SJSA1 (cell line): Measurements from ENCODE around the gene ARF5. TPM values are rescaled to one million over a fixed set of nuclear protein-coding genes. Genes with fewer than 3 reads are reported as not detected.

Source experiments
- DNase-seq, 2 experiments: peaks; one replicate each; pipeline ENCODE4 v3.0.0-alpha.2; 2015 to 2020; ENCODE audit warnings: low spot score in 2 of 2, low read depth in 1 of 2
- H3K27ac ChIP-seq: fragments of 250-450 bp; sonication (Bioruptor Pico); 2 replicates; pipeline ENCODE4 v1.5.1; 2020; ENCODE audit warnings: mild to moderate bottlenecking, moderate library complexity
- H3K27me3 ChIP-seq: fragments of 250-450 bp; sonication (Bioruptor Pico); replicated peaks from 2 replicates; pipeline ENCODE4 v1.5.1; 2020; ENCODE audit warnings: mild to moderate bottlenecking, moderate library complexity
- H3K36me3 ChIP-seq: fragments of 250-450 bp; sonication (Bioruptor Pico); 2 replicates; pipeline ENCODE4 v1.5.1; 2020; ENCODE audit warnings: mild to moderate bottlenecking
- H3K4me1 ChIP-seq: fragments of 250-450 bp; sonication (Bioruptor Pico); replicated peaks from 2 replicates; pipeline ENCODE4 v1.6.1; 2021; ENCODE audit warnings: mild to moderate bottlenecking
- H3K4me3 ChIP-seq: fragments of 250-450 bp; sonication (Bioruptor Pico); 2 replicates; pipeline ENCODE4 v1.5.1; 2020; ENCODE audit warnings: mild to moderate bottlenecking
- H3K9me3 ChIP-seq: fragments of 250-450 bp; sonication (Bioruptor Pico); replicated peaks from 2 replicates; pipeline ENCODE4 v1.5.1; 2020; ENCODE audit warnings: mild to moderate bottlenecking
- total RNA-seq: library from RNA; depleted of rRNA; stranded (reverse); fragments of >200 nt; shearing (Covaris generic); gene quantifications from 2 replicates; pipeline ENCODE4 v1.2.3, GENCODE V29; 2014

The ARF5 gene
- total RNA-seq, 1 experiment from 2014 or later: 154 TPM

DNA sequence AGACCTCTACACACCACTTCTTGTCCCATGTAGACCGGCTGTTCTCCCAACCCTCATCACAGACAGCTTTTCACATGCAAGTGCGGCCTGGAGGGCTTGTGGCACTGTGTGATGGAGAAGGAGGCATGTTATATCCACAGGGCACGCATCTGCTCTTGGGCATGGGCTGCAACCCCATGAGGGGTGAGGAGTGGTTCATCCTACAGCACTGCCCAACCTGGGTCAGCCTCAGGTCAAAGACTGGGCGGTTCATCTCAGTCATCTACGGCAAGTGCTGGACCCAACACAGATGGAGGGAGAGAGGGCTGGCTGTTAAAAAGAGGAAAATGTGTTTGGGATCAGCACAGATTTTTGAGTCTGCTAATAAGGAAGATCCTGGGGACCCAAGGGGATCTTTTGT is 7.5 kb downstream of the ARF5 start:
- H3K36me3 ChIP-seq: peaks cover 5% of the 10 kb centered on the region
- no peaks in the 10 kb centered on the region for H3K4me1 ChIP-seq
- H3K4me3 ChIP-seq: no peak overlapping the region
- no peak overlapping the region for H3K27ac ChIP-seq
- H3K9me3 ChIP-seq: 0 out of 2 replicates have a peak, but pooled peaks cover 3% of the 10 kb centered on the region
- no peak for DNase-seq
- H3K27me3 ChIP-seq: 0 out of 2 replicates have a peak, but pooled peaks cover 8% of the 10 kb centered on the region

DNA sequence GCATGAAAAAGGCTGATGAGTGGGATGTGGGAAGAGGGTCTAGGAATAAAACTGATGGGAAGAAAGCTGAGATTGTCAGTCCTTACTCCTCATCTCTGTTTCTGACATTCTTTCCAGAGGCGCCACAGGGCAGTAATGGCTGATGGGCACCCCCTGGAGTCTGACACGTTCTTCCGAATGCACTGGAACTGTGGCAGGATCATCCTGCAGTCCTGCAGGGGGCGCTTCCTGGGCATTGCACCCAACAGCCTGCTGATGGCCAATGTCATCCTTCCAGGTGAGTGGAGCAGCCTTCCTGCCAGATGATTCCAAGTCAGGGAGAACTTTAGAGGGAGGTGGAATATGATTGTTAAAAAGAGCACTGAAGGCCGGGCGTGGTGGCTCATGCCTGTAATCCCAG is 10.1 kb downstream of the ARF5 start:
- peak in 1 of 2 experiments; percentile 38 for DNase-seq

GRCh38 chr7:127600885-127601284 is 12.7 kb downstream of the ARF5 start:
- Histone ChIP-seq H3K27ac (no peak overlapping the region), H3K36me3 (no peaks in the 10 kb centered on the region), H3K4me1 (no peaks in the 10 kb centered on the region), H3K27me3 (0 out of 2 replicates have a peak, but pooled peaks cover 11% of the 10 kb centered on the region), H3K4me3 (no peak overlapping the region), H3K9me3 (0 out of 2 replicates have a peak, but pooled peaks cover 3% of the 10 kb centered on the region)
- DNase-seq: no peak

More for the DNA sequence above, 10.1 kb downstream of the ARF5 start:
- H3K27me3 ChIP-seq: 0 out of 2 replicates have a peak, but pooled peaks cover 8% of the 10 kb centered on the region
- no peak overlapping the region for H3K27ac ChIP-seq
- no peaks in the 10 kb centered on the region for H3K36me3 ChIP-seq
- H3K4me3 ChIP-seq: no peak overlapping the region
- no peaks in the 10 kb centered on the region for H3K4me1 ChIP-seq
- 0 out of 2 replicates have a peak, but pooled peaks cover 3% of the 10 kb centered on the region for H3K9me3 ChIP-seq

DNA sequence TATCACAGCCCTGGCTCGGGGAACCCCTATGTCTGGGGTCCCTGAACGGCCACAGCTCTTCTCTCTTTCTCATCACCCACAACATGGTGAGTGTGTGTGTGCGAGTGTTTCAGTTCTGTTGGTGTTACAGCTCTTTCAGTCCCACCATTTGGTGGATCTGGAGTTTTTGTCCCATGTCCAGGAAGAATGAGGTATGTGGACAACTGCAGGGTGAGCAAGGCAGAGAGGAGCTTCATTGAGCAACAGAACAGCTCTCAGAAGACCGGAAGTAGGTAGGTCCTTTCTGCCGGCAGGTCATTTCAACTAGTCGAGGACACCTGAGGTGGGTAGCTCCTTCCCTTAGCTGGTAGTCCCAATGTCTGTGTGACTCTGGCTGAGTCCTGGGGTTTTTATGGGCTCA is 20.2 kb downstream of the ARF5 start:
- H3K4me1 ChIP-seq: no peaks in the 10 kb centered on the region
- no peak for DNase-seq

GRCh38 chr7:127609297-127609696 is 21.1 kb downstream of the ARF5 start:
- Histone ChIP-seq H3K27me3 (0 out of 2 replicates have a peak, but pooled peaks cover under 1% of the 10 kb centered on the region), H3K4me3 (no peak overlapping the region), H3K27ac (no peak overlapping the region), H3K9me3 (no peaks in the 10 kb centered on the region), H3K36me3 (no peaks in the 10 kb centered on the region), H3K4me1 (no peaks in the 10 kb centered on the region)
- DNase-seq: no peak

More for the DNA sequence above, 20.2 kb downstream of the ARF5 start:
- no peak overlapping the region for H3K4me3 ChIP-seq
- no peaks in the 10 kb centered on the region for H3K36me3 ChIP-seq
- no peak overlapping the region for H3K27ac ChIP-seq
- H3K27me3 ChIP-seq: 0 out of 2 replicates have a peak, but pooled peaks cover 3% of the 10 kb centered on the region
- H3K9me3 ChIP-seq: no peaks in the 10 kb centered on the region

- Histone ChIP-seq H3K4me3 (no peak overlapping the region), H3K27me3 (peaks cover 22% of the 10 kb centered on the region), H3K4me1 (no peaks in the 10 kb centered on the region), H3K9me3 (no peaks in the 10 kb centered on the region), H3K36me3 (no peaks in the 10 kb centered on the region), H3K27ac (no peak overlapping the region)
- DNase-seq: no peak
These were observed 24.1 kb downstream of the ARF5 start for GRCh38 chr7:127612263-127612662.

- Histone ChIP-seq H3K4me1 (no peaks in the 10 kb centered on the region), H3K27me3 (peaks cover 61% of the 10 kb centered on the region)
- DNase-seq: no peak
These were observed 28.5 kb downstream of the ARF5 start for GRCh38 chr7:127616724-127617123.

GRCh38 chr7:127618042-127618441 is 29.8 kb downstream of the ARF5 start, which contains the start of gene PAX4:
PAX4 (minus strand) TSS chr7:127618142; CDS start chr7:127615928, 2,214 bp downstream.
- Histone ChIP-seq H3K27ac (no peak within 1 kb of the TSS), H3K4me3 (no peak within 1 kb of the TSS), H3K27me3 (peaks cover 71% of the 10 kb centered on the region), H3K36me3 (no peaks in the 10 kb centered on the region), H3K4me1 (no peaks in the 10 kb centered on the region), H3K9me3 (no peaks in the 10 kb centered on the region)
- DNase-seq: no peak

More at GRCh38 chr7:127616724-127617123, 28.5 kb downstream of the ARF5 start:
- Histone ChIP-seq H3K4me3 (no peak overlapping the region), H3K36me3 (no peaks in the 10 kb centered on the region), H3K9me3 (no peaks in the 10 kb centered on the region), H3K27ac (no peak overlapping the region)

- Histone ChIP-seq H3K36me3 (no peaks in the 10 kb centered on the region), H3K27ac (no peak overlapping the region), H3K27me3 (peaks cover 71% of the 10 kb centered on the region), H3K4me3 (no peak overlapping the region), H3K9me3 (no peaks in the 10 kb centered on the region), H3K4me1 (no peaks in the 10 kb centered on the region)
- DNase-seq: no peak
These were observed 30.6 kb downstream of the ARF5 start for GRCh38 chr7:127618775-127619174.

GRCh38 chr7:127619681-127620405 is 31.6 kb downstream of the ARF5 start:
- DNase-seq: no peak
- H3K27ac ChIP-seq: no peak overlapping the region

DNA sequence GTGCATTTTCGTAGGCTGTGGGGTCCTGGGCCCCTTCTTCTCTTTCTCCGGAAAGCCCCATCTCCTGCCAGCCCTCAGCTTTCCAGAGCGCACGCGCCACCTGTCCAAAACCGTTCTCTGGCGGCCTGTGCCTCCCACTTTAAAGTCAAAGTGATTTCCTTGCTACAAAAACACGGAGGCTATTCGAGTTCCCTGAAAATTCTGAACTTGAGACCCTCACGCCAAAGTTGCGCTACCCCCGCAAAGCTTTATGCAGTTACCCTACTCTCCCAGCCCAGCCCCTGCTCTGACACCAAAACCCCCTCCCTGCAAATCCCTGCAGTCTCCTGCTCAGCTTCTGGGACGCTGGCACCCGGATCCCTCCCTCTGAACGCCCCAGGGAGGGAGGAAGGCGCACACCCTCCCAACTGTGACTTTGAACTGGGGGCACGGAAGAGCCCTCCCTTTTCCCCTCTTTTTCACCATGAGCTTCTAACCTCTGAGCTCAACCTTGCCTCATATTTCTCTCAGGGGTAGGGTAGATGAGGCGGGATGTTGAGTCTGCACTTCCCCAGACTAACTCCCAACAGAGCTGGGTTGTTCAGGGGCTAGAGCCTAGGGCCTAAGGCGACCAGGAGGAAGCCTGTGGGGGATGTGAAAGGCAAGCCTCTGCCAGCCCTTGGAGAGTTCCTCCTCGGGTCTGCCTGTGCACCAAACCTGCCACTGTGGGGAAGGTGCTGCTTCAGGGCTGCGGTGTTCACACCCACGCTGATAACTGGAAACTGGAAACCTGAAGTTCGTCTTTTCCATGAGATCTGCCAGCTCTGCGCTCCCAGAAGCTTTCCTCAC is 32.4 kb downstream of the ARF5 start:
- DNase-seq: no peak
- no peaks in the 10 kb centered on the region for H3K9me3 ChIP-seq
- no peaks in the 10 kb centered on the region for H3K36me3 ChIP-seq
- H3K27me3 ChIP-seq: peaks cover 70% of the 10 kb centered on the region
- H3K4me3 ChIP-seq: no peak overlapping the region
- H3K4me1 ChIP-seq: no peaks in the 10 kb centered on the region
- H3K27ac ChIP-seq: no peak overlapping the region

More at GRCh38 chr7:127619681-127620405, 31.6 kb downstream of the ARF5 start:
- no peaks in the 10 kb centered on the region for H3K36me3 ChIP-seq
- no peaks in the 10 kb centered on the region for H3K4me1 ChIP-seq
- H3K9me3 ChIP-seq: no peaks in the 10 kb centered on the region
- H3K27me3 ChIP-seq: peaks cover 78% of the 10 kb centered on the region
- no peak overlapping the region for H3K4me3 ChIP-seq

DNA sequence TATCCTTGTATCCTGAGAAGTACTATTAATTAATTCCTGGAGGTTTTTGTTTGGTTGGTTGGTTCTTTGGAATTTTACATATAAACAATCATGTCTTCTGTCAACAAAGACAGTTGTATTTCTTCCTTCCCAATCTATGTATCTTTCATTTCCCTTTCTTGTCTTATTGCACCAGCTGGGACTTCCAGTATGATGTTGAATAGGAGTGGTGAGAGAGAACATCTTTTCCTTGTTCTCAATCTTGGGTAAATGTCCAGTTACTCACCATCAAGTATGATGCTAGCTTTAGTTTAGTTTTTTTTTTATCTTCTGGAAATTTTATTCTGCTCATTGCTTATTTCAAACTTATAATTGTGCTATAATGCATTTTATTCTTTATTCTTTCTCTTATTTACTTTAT is 37.1 kb downstream of the ARF5 start:
- DNase-seq: no peak
- Histone ChIP-seq H3K4me1 (no peaks in the 10 kb centered on the region), H3K27ac (no peak overlapping the region), H3K9me3 (no peaks in the 10 kb centered on the region), H3K4me3 (no peak overlapping the region), H3K27me3 (peaks cover 29% of the 10 kb centered on the region), H3K36me3 (no peaks in the 10 kb centered on the region)

GRCh38 chr7:127628445-127628844 is 40.2 kb downstream of the ARF5 start:
- Histone ChIP-seq H3K36me3 (no peaks in the 10 kb centered on the region), H3K9me3 (no peaks in the 10 kb centered on the region), H3K4me1 (peaks cover 10% of the 10 kb centered on the region), H3K27ac (no peak overlapping the region), H3K4me3 (no peak overlapping the region), H3K27me3 (peaks cover 8% of the 10 kb centered on the region)
- DNase-seq: no peak
